22Rv1 (cell line): ENCODE measurements around the gene RHOD.

Source experiments
- ZFX ChIP-seq: fragments of 450-650 bp; IDR thresholded peaks from 2 replicates; pipeline ENCODE4 v1.6.1; 2017; ENCODE audit warnings: antibody characterized with exemption, borderline replicate concordance
- TF ChIP-seq, protein P1 (sequence below): fragments of 450-650 bp; IDR thresholded peaks from 2 replicates; pipeline ENCODE4 v1.5.1; 2017; ENCODE audit warnings: mild to moderate bottlenecking

- TF ChIP-seq, protein P1, sequence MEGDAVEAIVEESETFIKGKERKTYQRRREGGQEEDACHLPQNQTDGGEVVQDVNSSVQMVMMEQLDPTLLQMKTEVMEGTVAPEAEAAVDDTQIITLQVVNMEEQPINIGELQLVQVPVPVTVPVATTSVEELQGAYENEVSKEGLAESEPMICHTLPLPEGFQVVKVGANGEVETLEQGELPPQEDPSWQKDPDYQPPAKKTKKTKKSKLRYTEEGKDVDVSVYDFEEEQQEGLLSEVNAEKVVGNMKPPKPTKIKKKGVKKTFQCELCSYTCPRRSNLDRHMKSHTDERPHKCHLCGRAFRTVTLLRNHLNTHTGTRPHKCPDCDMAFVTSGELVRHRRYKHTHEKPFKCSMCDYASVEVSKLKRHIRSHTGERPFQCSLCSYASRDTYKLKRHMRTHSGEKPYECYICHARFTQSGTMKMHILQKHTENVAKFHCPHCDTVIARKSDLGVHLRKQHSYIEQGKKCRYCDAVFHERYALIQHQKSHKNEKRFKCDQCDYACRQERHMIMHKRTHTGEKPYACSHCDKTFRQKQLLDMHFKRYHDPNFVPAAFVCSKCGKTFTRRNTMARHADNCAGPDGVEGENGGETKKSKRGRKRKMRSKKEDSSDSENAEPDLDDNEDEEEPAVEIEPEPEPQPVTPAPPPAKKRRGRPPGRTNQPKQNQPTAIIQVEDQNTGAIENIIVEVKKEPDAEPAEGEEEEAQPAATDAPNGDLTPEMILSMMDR, result no peak
- TF ChIP-seq ZFX, result no peak
These were observed 35.7 kb upstream of the RHOD start for GRCh38 chr11:67020949-67021348.
